Vagina (tissue), 2 donors: ENCODE measurements around the gene MAPK1.

Source experiments
- CTCF ChIP-seq, 3 experiments: fragments of 450-650 bp in 2 of 3; fragments of 200-600 bp in 1 of 3; sonication (generic) in 1 of 3; IDR thresholded peaks; one replicate each; pipeline ENCODE4 v1.5.1; 2017 to 2019; ENCODE audit warnings: antibody characterized with exemption in 3 of 3, mild to moderate bottlenecking in 2 of 3, moderate library complexity in 2 of 3
- POLR2A ChIP-seq, 2 donors: fragments of 450-650 bp; IDR thresholded peaks; one replicate each; pipeline ENCODE4 v1.6.1; 2017; ENCODE audit warnings: antibody characterized with exemption in 2 of 2, mild to moderate bottlenecking in 2 of 2, moderate library complexity in 2 of 2

- TF ChIP-seq CTCF (IDR thresholded peaks at IDR 0.05) (no peak), POLR2A (IDR thresholded peaks at IDR 0.05) (no peak)
These were observed 131.3 kb downstream of the MAPK1 start for GRCh38 chr22:21736084-21736642.
